Measurements from ENCODE around the gene UBR2.

The UBR2 gene

DNA sequence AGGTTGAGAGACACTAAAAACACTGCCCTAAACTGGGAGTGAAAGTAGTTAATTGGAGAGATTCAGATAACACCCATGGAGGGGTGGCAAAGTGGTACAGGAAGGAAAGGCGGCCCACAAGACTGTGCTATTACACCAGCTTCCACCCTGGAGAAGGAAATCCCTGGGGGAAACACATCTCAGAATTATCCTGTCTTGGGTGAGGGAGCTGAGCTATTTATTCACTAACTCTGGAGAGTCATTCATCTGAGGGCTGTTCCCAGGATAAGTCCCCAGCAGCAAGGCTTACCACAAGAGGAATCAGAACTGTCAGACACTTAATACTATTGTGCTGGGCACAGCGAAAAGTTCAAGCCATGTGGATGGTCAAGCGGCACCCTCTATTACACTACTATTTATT, 172.1 kb downstream of the UBR2 start:
- no peak for DNase-seq

DNA sequence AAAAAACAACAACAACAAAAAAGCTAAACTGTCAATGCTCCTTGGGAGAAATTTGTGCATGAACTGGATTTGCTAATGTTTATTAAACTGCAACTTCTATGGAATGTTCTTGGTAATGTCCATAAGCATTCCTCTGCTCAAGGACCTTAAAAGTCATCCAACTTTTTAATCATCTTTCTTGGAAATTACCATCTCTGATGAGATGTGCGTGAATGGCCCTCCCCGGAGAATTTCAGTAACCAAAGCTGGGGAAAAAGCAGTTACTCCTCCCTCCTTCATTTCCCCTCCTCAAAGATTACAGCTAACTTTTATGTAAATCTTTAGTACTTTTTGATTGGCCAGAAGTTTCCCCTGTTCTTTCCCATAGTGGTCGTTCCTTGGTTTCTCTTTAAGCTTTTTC, 176.9 kb downstream of the UBR2 start:
- DNase-seq, result no peak

GRCh38 chr6:42742116-42742894, 178.5 kb downstream of the UBR2 start:
- DNase-seq, result no peak
